HCT116 (cell line): Measurements from ENCODE around the gene ZSWIM5. TPM values are rescaled to one million over a fixed set of nuclear protein-coding genes. Genes with fewer than 3 reads are reported as not detected.

Source experiments
- ATAC-seq: fragments of 200-7000 bp; cut with Tn5 transposase; 2 replicates; pipeline ENCODE4 v1.9.1; 2020; ENCODE audit warnings: mild to moderate bottlenecking, moderate library complexity
- BruUV-seq: library from RNA; stranded (reverse); fragments of 400-500 nt; replicated peaks from 2 replicates; lab custom pipeline; 2021; lab: Mats Ljungman, UMichigan
- CTCF ChIA-PET: fragments of 300-600 bp; sonication (Branson Sonifier 250); formaldehyde crosslinking; loops from one replicate; lab custom pipeline; 2021; ENCODE audit warnings: antibody characterized with exemption; lab: Charles Lee
- POLR2A ChIA-PET: fragments of 300-600, 350-600 bp; sonication (Branson Sonifier 250); formaldehyde crosslinking; loops from one replicate; lab custom pipeline; 2021; ENCODE audit warnings: antibody characterized with exemption; lab: Charles Lee
- RAD21 ChIA-PET, 2 experiments: fragments of 300-600 bp; sonication (Branson Sonifier 250); formaldehyde crosslinking; loops; one replicate each; lab custom pipeline; 2023; ENCODE audit warnings: low total read pairs in 2 of 2; ENCODE audit not compliant: uncharacterized antibody in 2 of 2, unreplicated experiment in 2 of 2, low non-redundant PET in 1 of 2; lab: Charles Lee
- DNase-seq: peaks from one replicate; pipeline ENCODE4 v3.0.0-alpha.2; 2010; ENCODE audit warnings: low read depth, low spot score
- H2AFZ ChIP-seq: fragments of 200-600 bp; shearing (Covaris generic), sonication (generic); 2 replicates; pipeline ENCODE4 v1.6.1; 2017; ENCODE audit warnings: low read depth, mixed run types, mixed read lengths, antibody characterized with exemption, low read length; ENCODE audit not compliant: poor library complexity, severe bottlenecking
- H3K27ac ChIP-seq: 2 replicates; pipeline ENCODE4 v1.5.1; 2012; ENCODE audit warnings: low read depth, low read length
- H3K27me3 ChIP-seq: fragments of 200-600 bp; sonication (generic); 2 replicates; pipeline ENCODE4 v1.6.1; 2016; ENCODE audit warnings: mixed run types, low read length, mixed read lengths; ENCODE audit not compliant: insufficient read depth
- H3K36me3 ChIP-seq, 2 experiments: fragments of 200-500 bp in 1 of 2; fragments of 200-600 bp in 1 of 2; sonication (Bioruptor generic) in 1 of 2; sonication (generic) in 1 of 2; 2 replicates each; pipeline versions ENCODE4 v1.5.1 to v1.6.1; 2014 to 2016; ENCODE audit warnings: low read length in 2 of 2, inconsistent platforms in 1 of 2, mixed read lengths in 1 of 2, mixed run types in 1 of 2; ENCODE audit not compliant: insufficient read depth in 2 of 2, control insufficient read depth in 1 of 2
- H3K4me1 ChIP-seq, 2 experiments: fragments of 200-600 bp in 1 of 2; sonication (generic) in 1 of 2; 2 replicates each; pipeline versions ENCODE4 v1.5.1 to v1.6.1; 2012 to 2017; ENCODE audit warnings: low read length in 2 of 2, inconsistent platforms in 1 of 2, mild to moderate bottlenecking in 1 of 2, mixed read lengths in 1 of 2, mixed run types in 1 of 2, moderate library complexity in 1 of 2; ENCODE audit not compliant: insufficient read depth in 2 of 2, control insufficient read depth in 1 of 2
- H3K4me2 ChIP-seq: fragments of 200-600 bp; sonication (generic); 2 replicates; pipeline ENCODE4 v1.6.1; 2017; ENCODE audit warnings: mixed run types, low read length, mixed read lengths
- H3K4me3 ChIP-seq, 2 experiments: fragments of 200-600 bp in 1 of 2; sonication (generic) in 1 of 2; replicated peaks in 1 of 2; 2 replicates each; pipeline ENCODE4 v1.5.1; 2011 to 2016; ENCODE audit warnings: low read length in 2 of 2, control low read depth in 1 of 2, low read depth in 1 of 2, mild to moderate bottlenecking in 1 of 2, mixed read lengths in 1 of 2, mixed run types in 1 of 2
- H3K79me2 ChIP-seq: fragments of 200-600 bp; sonication (generic); 2 replicates; pipeline ENCODE4 v1.6.1; 2017; ENCODE audit warnings: mild to moderate bottlenecking, mixed run types, low read length, moderate library complexity, mixed read lengths; ENCODE audit not compliant: insufficient read depth
- H3K9ac ChIP-seq: fragments of 200-600 bp; sonication (generic); 2 replicates; pipeline ENCODE4 v1.6.1; 2016; ENCODE audit warnings: low read length, mixed read lengths
- H3K9me2 ChIP-seq: fragments of 200-600 bp; sonication (generic), shearing (Covaris generic); 2 replicates; pipeline ENCODE4 v1.6.1; 2017; ENCODE audit warnings: mixed run types, mild to moderate bottlenecking, moderate library complexity; ENCODE audit not compliant: insufficient read depth
- H3K9me3 ChIP-seq, 2 experiments: fragments of 200-500 bp in 1 of 2; fragments of 200-600 bp in 1 of 2; sonication (Bioruptor generic) in 1 of 2; sonication (generic) in 1 of 2; 2 replicates each; pipeline ENCODE4 v1.6.1; 2014 to 2017; ENCODE audit warnings: low read length in 2 of 2, mixed read lengths in 2 of 2, inconsistent platforms in 1 of 2, low read depth in 1 of 2, mild to moderate bottlenecking in 1 of 2, mixed run types in 1 of 2, moderate library complexity in 1 of 2; ENCODE audit not compliant: control insufficient read depth in 1 of 2, insufficient read depth in 1 of 2
- H4K20me1 ChIP-seq: fragments of 200-600 bp; sonication (generic), shearing (Covaris generic); 2 replicates; pipeline ENCODE4 v1.6.1; 2017; ENCODE audit warnings: mixed run types, mild to moderate bottlenecking, moderate library complexity; ENCODE audit not compliant: insufficient read depth
- ATF3 ChIP-seq: IDR thresholded peaks from 2 replicates; pipeline ENCODE4 v1.6.1; 2012
- CEBPB ChIP-seq: IDR thresholded peaks from 2 replicates; pipeline ENCODE4 v1.6.1; 2012; ENCODE audit warnings: low read depth
- CTCF ChIP-seq, 3 experiments: fragments of 200-600 bp in 1 of 3; sonication (generic) in 1 of 3; IDR thresholded peaks in 2 of 3; conservative IDR thresholded peaks in 1 of 3; 2 replicates each; pipeline ENCODE4 v1.5.1; 2012 to 2017; ENCODE audit warnings: low read depth in 2 of 3, low read length in 2 of 3, antibody characterized with exemption in 1 of 3, borderline replicate concordance in 1 of 3, control low read depth in 1 of 3, mild to moderate bottlenecking in 1 of 3, mixed read lengths in 1 of 3, mixed run types in 1 of 3, moderate library complexity in 1 of 3; ENCODE audit not compliant: insufficient read depth in 1 of 3
- EZH2 ChIP-seq: fragments of 200-600 bp; sonication (generic); IDR thresholded peaks from 2 replicates; pipeline ENCODE4 v1.6.1; 2017; ENCODE audit warnings: antibody characterized with exemption, mixed run types
- FOSL1 ChIP-seq: IDR thresholded peaks from 2 replicates; pipeline ENCODE4 v1.6.1; 2012; ENCODE audit warnings: low read depth
- JUND ChIP-seq: IDR thresholded peaks from 2 replicates; pipeline ENCODE4 v1.6.1; 2012
- POLR2AphosphoS5 ChIP-seq: IDR thresholded peaks from 2 replicates; pipeline ENCODE4 v1.6.1; 2011; ENCODE audit warnings: mild to moderate bottlenecking, low read depth, low read length, moderate library complexity
- SP1 ChIP-seq: IDR thresholded peaks from 2 replicates; pipeline ENCODE4 v1.6.1; 2012; ENCODE audit warnings: low read depth
- YY1 ChIP-seq: IDR thresholded peaks from 2 replicates; pipeline ENCODE4 v1.6.1; 2011; ENCODE audit warnings: low read length, low read depth, moderate library complexity, mild to moderate bottlenecking; ENCODE audit not compliant: insufficient replicate concordance; ENCODE audit errors: extremely low read depth
- ZBTB33 ChIP-seq: IDR thresholded peaks from 2 replicates; pipeline ENCODE4 v1.6.1; 2011; ENCODE audit warnings: mild to moderate bottlenecking, low read length, moderate library complexity; ENCODE audit not compliant: insufficient replicate concordance; ENCODE audit errors: extremely low read depth
- ZNF274 ChIP-seq: fragments of 200-500 bp; sonication (Bioruptor generic); IDR thresholded peaks from 2 replicates; pipeline ENCODE4 v1.6.1; 2014; ENCODE audit warnings: mild to moderate bottlenecking, low read depth, low read length, inconsistent platforms
- intact Hi-C: fragments of 100-400 bp; cut with micrococcal nuclease; formaldehyde crosslinking; loops from 2 replicates; pipeline ENCODE4 v1.10.0; 2022
- total RNA-seq: library from RNA; stranded (reverse); gene quantifications from one replicate; pipeline ENCODE4 v1.2.1, GENCODE V29; 2021; ENCODE audit not compliant: unreplicated experiment

Gene ZSWIM5
- total RNA-seq, 1 experiment from 2014 or later, result 1.1 TPM

- no peaks in the 10 kb centered on the region for H3K27me3 ChIP-seq
- no TSS peak for BruUV-seq
- ChIA-PET POLR2A (no interaction called here), CTCF (no interaction called here), RAD21 (no interaction called here)
- no peaks in the 10 kb centered on the region for H3K4me1 ChIP-seq
- intact Hi-C loops, result no loop called here
- no peaks in the 10 kb centered on the region for H3K79me2 ChIP-seq
- no peak overlapping the region for H3K4me2 ChIP-seq
- H3K27ac ChIP-seq, result no peak overlapping the region
- no peak overlapping the region for H2AFZ ChIP-seq
- TF ChIP-seq ZBTB33 (no peak), CTCF (IDR thresholded peaks at IDR 0.05 in 2 of 3, conservative IDR thresholded peaks at IDR 0.05 in 1 of 3; ENCODE audit: borderline replicate concordance in 1 of 3, insufficient read depth in 1 of 3, low read depth in 2 of 3, low read length in 2 of 3) (no peak), POLR2AphosphoS5 (no peak)
- ATAC-seq (no peak), DNase-seq (no peak)
- no peak overlapping the region for H3K4me3 ChIP-seq
- no peaks in the 10 kb centered on the region for H3K9me3 ChIP-seq
- H3K9ac ChIP-seq, result no peak overlapping the region
- no peaks in the 10 kb centered on the region for H3K9me2 ChIP-seq
- H3K36me3 ChIP-seq, result no peaks in the 10 kb centered on the region
- no peaks in the 10 kb centered on the region for H4K20me1 ChIP-seq
Measured at GRCh38 chr1:45191418-45191783, 15.0 kb downstream of the ZSWIM5 start.

- POLR2A ChIA-PET, result no interaction called here
- no peak overlapping the region for H3K9ac ChIP-seq
- H2AFZ ChIP-seq, result no peak overlapping the region
- intact Hi-C loops, result no loop called here
- H3K9me3 ChIP-seq, result no peaks in the 10 kb centered on the region
- DNase-seq (no peak), ATAC-seq (no peak)
- no peak for TF ChIP-seq FOSL1
- TF ChIP-seq ZNF274, result no peak
- TF ChIP-seq YY1, result no peak
- no peak for TF ChIP-seq SP1
- TF ChIP-seq CTCF (IDR thresholded peaks at IDR 0.05 in 2 of 3, conservative IDR thresholded peaks at IDR 0.05 in 1 of 3; ENCODE audit: borderline replicate concordance in 1 of 3, insufficient read depth in 1 of 3, low read depth in 2 of 3, low read length in 2 of 3), result no peak
- TF ChIP-seq POLR2AphosphoS5, result no peak
- no peak for TF ChIP-seq EZH2
- no peak for TF ChIP-seq CEBPB
- no peak for TF ChIP-seq JUND
- TF ChIP-seq ATF3, result no peak
- CTCF ChIA-PET, result no interaction called here
- H3K9me2 ChIP-seq, result no peaks in the 10 kb centered on the region
- H3K27ac ChIP-seq, result no peak overlapping the region
- no TSS peak for BruUV-seq
- no peaks in the 10 kb centered on the region for H3K79me2 ChIP-seq
- H3K4me2 ChIP-seq, result no peak overlapping the region
- no peaks in the 10 kb centered on the region for H3K36me3 ChIP-seq
- no peaks in the 10 kb centered on the region for H3K27me3 ChIP-seq
- no peaks in the 10 kb centered on the region for H4K20me1 ChIP-seq
- no peak overlapping the region for H3K4me3 ChIP-seq
- no peaks in the 10 kb centered on the region for H3K4me1 ChIP-seq
- RAD21 ChIA-PET, result no interaction called here
Measured at GRCh38 chr1:45187725-45188124, 18.7 kb downstream of the ZSWIM5 start.
